ENCODE measurements around the gene CAMK1D. TPM values are rescaled to one million over a fixed set of nuclear protein-coding genes. Genes with fewer than 3 reads are reported as not detected.

Gene CAMK1D
- total and polyA plus RNA-seq, 2 experiments from 2014 or later: 4.6 to 7.2 TPM

- Histone ChIP-seq H3K27me3 (ENCODE audit: insufficient read depth) (no peaks in the 10 kb centered on the region), H3F3A (replicated peaks; ENCODE audit: low read depth) (no peaks in the 10 kb centered on the region), H3K4me3 (no peak overlapping the region), H3K36me3 (ENCODE audit: insufficient read depth) (no peaks in the 10 kb centered on the region), H3K9me2 (ENCODE audit: insufficient read depth) (no peaks in the 10 kb centered on the region), H2AFZ (no peak overlapping the region), H3K27ac (ENCODE audit: low read depth) (no peak overlapping the region), H3K4me1 (ENCODE audit: insufficient read depth) (no peaks in the 10 kb centered on the region), H4K20me1 (replicated peaks; ENCODE audit: insufficient read depth) (no peaks in the 10 kb centered on the region), H3K79me2 (replicated peaks; ENCODE audit: insufficient read depth) (no peaks in the 10 kb centered on the region), H3K4me2 (no peak overlapping the region)
- no peak overlapping the region for H3K4me3 Mint-ChIP-seq
- H3K9me3 Mint-ChIP-seq: no peaks in the 10 kb centered on the region; the same call in 2 of the 3 replicates
- no peak for ATAC-seq
- H3K27ac Mint-ChIP-seq: no peak overlapping the region
- peaks cover 6% of the 10 kb centered on the region; the same call in 1 of the 3 replicates for H3K36me3 Mint-ChIP-seq (ENCODE audit: low read depth)
- TF ChIP-seq ZNF462 (CRISPR knock-in tag; IDR thresholded peaks at IDR 0.05) (no peak), EZH2phosphoT487 (IDR thresholded peaks at IDR 0.05; ENCODE audit: unreplicated experiment) (no peak), STAT1 (IDR thresholded peaks at IDR 0.05; ENCODE audit: unreplicated experiment) (no peak), ZNF114 (CRISPR knock-in tag; IDR thresholded peaks at IDR 0.05) (no peak), POLR2AphosphoS5 (IDR thresholded peaks at IDR 0.05; ENCODE audit: low read depth) (no peak), JUNB (IDR thresholded peaks at IDR 0.05; ENCODE audit: unreplicated experiment) (no peak), CREB1 (CRISPR knock-in tag; IDR thresholded peaks at IDR 0.05; ENCODE audit: low read depth) (no peak), REST (IDR thresholded peaks at IDR 0.05; ENCODE audit: unreplicated experiment) (no peak), NANOG (IDR thresholded peaks at IDR 0.05; ENCODE audit: borderline replicate concordance) (no peak), ZNF331 (CRISPR knock-in tag; IDR thresholded peaks at IDR 0.05; ENCODE audit: low read depth) (no peak), EZH2 (IDR thresholded peaks at IDR 0.05; ENCODE audit: low read depth, unreplicated experiment) (no peak), CTCF (conservative IDR thresholded peaks at IDR 0.05; ENCODE audit: low read depth in 2 of 2) (no peak), ETS1 (IDR thresholded peaks at IDR 0.05) (no peak)
- H3K27me3 Mint-ChIP-seq (ENCODE audit: insufficient read depth, low read depth, poor library complexity): peaks cover 5% of the 10 kb centered on the region
- DNase-seq (ENCODE audit: low spot score): no peak
- H3K4me1 Mint-ChIP-seq: peaks cover 13% of the 10 kb centered on the region; the same call in 2 of the 3 replicates
Measured at GRCh38 chr10:12602521-12602920, 253.2 kb downstream of the CAMK1D start.
